H1 (cell line): Measurements from ENCODE around the gene MRTFA. TPM values are rescaled to one million over a fixed set of nuclear protein-coding genes. Genes with fewer than 3 reads are reported as not detected.

Experiments used
- CTCF ChIA-PET: fragments of 300-600 bp; sonication (Branson Sonifier 250); formaldehyde crosslinking; loops from one replicate; lab custom pipeline; 2021; ENCODE audit not compliant: partially characterized antibody; lab: Charles Lee
- POLR2A ChIA-PET: fragments of 300-600 bp; sonication (Branson Sonifier 250); formaldehyde crosslinking; loops from one replicate; lab custom pipeline; 2021; ENCODE audit warnings: inconsistent platforms; ENCODE audit not compliant: partially characterized antibody; lab: Charles Lee
- DNase-seq, 2 experiments: peaks; one replicate each; pipeline versions ENCODE4 v3.0.0 to v3.0.0-alpha.2; 2010 to 2022; ENCODE audit warnings: low spot score in 2 of 2, low read depth in 1 of 2, mixed read lengths in 1 of 2
- FAIRE-seq: peaks from 2 replicates; lab custom pipeline; 2011; peaks lifted over from hg19 to GRCh38; lab: Jason Lieb, UNC
- H2AFZ ChIP-seq: 2 replicates; pipeline ENCODE4 v1.8.1; 2012; ENCODE audit warnings: low read length, inconsistent platforms
- H2AK5ac ChIP-seq: 2 replicates; pipeline ENCODE4 v1.6.1; 2013; ENCODE audit warnings: low read depth, low read length
- H2BK120ac ChIP-seq: replicated peaks from 2 replicates; pipeline ENCODE3; 2013; ENCODE audit warnings: low read depth, low read length, inconsistent platforms
- H2BK12ac ChIP-seq: 2 replicates; pipeline ENCODE4 v1.6.1; 2013; ENCODE audit warnings: low read depth, low read length
- H2BK15ac ChIP-seq: 2 replicates; pipeline ENCODE4 v1.6.1; 2013; ENCODE audit warnings: low read length
- H2BK20ac ChIP-seq: 2 replicates; pipeline ENCODE4 v1.6.1; 2013; ENCODE audit warnings: low read length
- H2BK5ac ChIP-seq: 2 replicates; pipeline ENCODE4 v1.6.1; 2013; ENCODE audit warnings: low read depth, low read length
- H3K14ac ChIP-seq: 2 replicates; pipeline ENCODE4 v1.6.1; 2013; ENCODE audit warnings: inconsistent platforms; ENCODE audit not compliant: insufficient read length
- H3K18ac ChIP-seq: 2 replicates; pipeline ENCODE4 v1.6.1; 2013; ENCODE audit warnings: low read length; ENCODE audit errors: extremely low read depth
- H3K23ac ChIP-seq: 2 replicates; pipeline ENCODE4 v1.6.1; 2013; ENCODE audit warnings: inconsistent platforms; ENCODE audit not compliant: insufficient read length
- H3K23me2 ChIP-seq: 2 replicates; pipeline ENCODE4 v1.6.1; 2013; ENCODE audit warnings: low read depth, low read length
- H3K27ac ChIP-seq: 2 replicates; pipeline ENCODE4 v1.6.1; 2011; ENCODE audit warnings: low read depth, low read length, inconsistent platforms
- H3K27me3 ChIP-seq, 4 experiments: replicated peaks in 1 of 4; 1 replicate in 1 of 4; 2 replicates in 3 of 4; pipeline versions ENCODE4 v1.6.1 to v1.8.1; 2011 to 2013; ENCODE audit warnings: low read length in 3 of 4, mild to moderate bottlenecking in 3 of 4, inconsistent platforms in 2 of 4, mixed read lengths in 2 of 4, moderate library complexity in 1 of 4; ENCODE audit not compliant: control insufficient read depth in 3 of 4, insufficient read depth in 3 of 4; ENCODE audit errors: extremely low read depth in 1 of 4
- H3K36me3 ChIP-seq, 4 experiments: 2 replicates each; pipeline versions ENCODE4 v1.6.1 to v1.8.1; 2011 to 2013; ENCODE audit warnings: mild to moderate bottlenecking in 4 of 4, low read length in 3 of 4, moderate library complexity in 2 of 4, control low read depth in 1 of 4, inconsistent platforms in 1 of 4; ENCODE audit not compliant: insufficient read depth in 4 of 4, control insufficient read depth in 2 of 4
- H3K4ac ChIP-seq: replicated peaks from 2 replicates; pipeline ENCODE3; 2013; ENCODE audit warnings: low read length, low read depth, mixed read lengths, inconsistent platforms; ENCODE audit not compliant: insufficient read length
- H3K4me1 ChIP-seq, 4 experiments: replicated peaks in 1 of 4; 1 replicate in 1 of 4; 2 replicates in 3 of 4; pipeline versions ENCODE4 v1.6.1 to v1.8.1; 2011 to 2013; ENCODE audit warnings: low read length in 3 of 4, inconsistent platforms in 2 of 4, mixed read lengths in 1 of 4; ENCODE audit not compliant: insufficient read depth in 4 of 4, control insufficient read depth in 3 of 4
- H3K4me2 ChIP-seq, 2 experiments: 2 replicates each; pipeline versions ENCODE4 v1.6.1 to v1.8.1; 2011 to 2013; ENCODE audit warnings: low read depth in 2 of 2, low read length in 2 of 2, control low read depth in 1 of 2, inconsistent platforms in 1 of 2, mild to moderate bottlenecking in 1 of 2; ENCODE audit not compliant: insufficient read depth in 1 of 2
- H3K4me3 ChIP-seq, 4 experiments: fragments of 200-600, 300-600 bp in 1 of 4; sonication (generic), shearing (Covaris generic), sonication (Bioruptor Twin) in 1 of 4; 2 replicates each; pipeline versions ENCODE4 v1.5.1 to v1.8.1; 2011 to 2016; ENCODE audit warnings: low read length in 4 of 4, low read depth in 3 of 4, control low read depth in 2 of 4, inconsistent platforms in 2 of 4, mild to moderate bottlenecking in 2 of 4, mixed read lengths in 1 of 4, moderate library complexity in 1 of 4; ENCODE audit not compliant: insufficient read depth in 2 of 4; ENCODE audit errors: extremely low read depth in 1 of 4
- H3K56ac ChIP-seq: replicated peaks from 2 replicates; pipeline ENCODE3; 2013; ENCODE audit warnings: low read depth, mild to moderate bottlenecking, mixed read lengths, low read length, inconsistent platforms; ENCODE audit not compliant: insufficient read length
- H3K79me1 ChIP-seq: 2 replicates; pipeline ENCODE4 v1.6.1; 2013; ENCODE audit warnings: low read depth, low read length, control low read depth
- H3K79me2 ChIP-seq, 2 experiments: 2 replicates each; pipeline versions ENCODE4 v1.6.1 to v1.8.1; 2012 to 2013; ENCODE audit warnings: low read length in 2 of 2, mild to moderate bottlenecking in 2 of 2, inconsistent platforms in 1 of 2; ENCODE audit not compliant: insufficient read depth in 2 of 2, control insufficient read depth in 1 of 2
- H3K9ac ChIP-seq, 4 experiments: replicated peaks in 1 of 4; 1 replicate in 1 of 4; 2 replicates in 3 of 4; pipeline versions ENCODE4 v1.6.1 to v1.8.1; 2011 to 2013; ENCODE audit warnings: low read depth in 3 of 4, low read length in 3 of 4, control low read depth in 2 of 4, mild to moderate bottlenecking in 2 of 4, moderate library complexity in 2 of 4, inconsistent platforms in 1 of 4; ENCODE audit errors: extremely low read depth in 1 of 4
- H3K9me3 ChIP-seq, 2 experiments: 2 replicates each; pipeline versions ENCODE4 v1.6.1 to v1.8.1; 2012 to 2013; ENCODE audit warnings: mild to moderate bottlenecking in 2 of 2, moderate library complexity in 2 of 2, control low read depth in 1 of 2, inconsistent platforms in 1 of 2, low read depth in 1 of 2, low read length in 1 of 2, mixed read lengths in 1 of 2; ENCODE audit not compliant: insufficient read depth in 2 of 2
- H4K20me1 ChIP-seq, 2 experiments: replicated peaks in 1 of 2; 2 replicates each; pipeline versions ENCODE3 to v1.8.1; 2011 to 2013; ENCODE audit warnings: inconsistent platforms in 2 of 2, low read length in 2 of 2, mild to moderate bottlenecking in 1 of 2; ENCODE audit not compliant: insufficient read depth in 2 of 2, control insufficient read depth in 1 of 2
- H4K5ac ChIP-seq: 2 replicates; pipeline ENCODE4 v1.6.1; 2013; ENCODE audit warnings: low read length, low read depth, mixed read lengths, inconsistent platforms; ENCODE audit not compliant: insufficient read length
- H4K8ac ChIP-seq: 2 replicates; pipeline ENCODE4 v1.8.0; 2013; ENCODE audit warnings: mild to moderate bottlenecking, moderate library complexity, low read length, inconsistent platforms; ENCODE audit not compliant: insufficient read depth; ENCODE audit errors: extremely low read depth
- H4K91ac ChIP-seq: replicated peaks from 2 replicates; pipeline ENCODE3; 2013; ENCODE audit warnings: low read length, mixed read lengths, inconsistent platforms; ENCODE audit not compliant: insufficient read length
- ASH2L ChIP-seq: fragments of 200-600, 300-600 bp; sonication (generic); IDR thresholded peaks from one replicate; pipeline ENCODE4 v1.7.1; 2017; ENCODE audit warnings: low read length
- CTBP2 ChIP-seq: IDR thresholded peaks from 2 replicates; pipeline ENCODE4 v1.7.0; 2011; ENCODE audit warnings: borderline replicate concordance, mild to moderate bottlenecking, moderate library complexity, mixed read lengths, low read length; ENCODE audit not compliant: insufficient read depth, insufficient read length
- HDAC2 ChIP-seq, 2 experiments: fragments of 300-600 bp in 1 of 2; sonication (generic) in 1 of 2; IDR thresholded peaks; 2 replicates each; pipeline ENCODE4 v1.6.1; 2011 to 2012; ENCODE audit warnings: low read depth in 2 of 2, low read length in 2 of 2, mild to moderate bottlenecking in 2 of 2, moderate library complexity in 2 of 2, borderline replicate concordance in 1 of 2, inconsistent platforms in 1 of 2
- KDM1A ChIP-seq: fragments of 200-600, 300-600 bp; sonication (generic); IDR thresholded peaks from 2 replicates; pipeline ENCODE4 v1.7.1; 2016; ENCODE audit warnings: mild to moderate bottlenecking, low read length, borderline replicate concordance
- RXRA ChIP-seq: IDR thresholded peaks from 2 replicates; pipeline ENCODE4 v1.6.1; 2011; ENCODE audit warnings: low read depth, mild to moderate bottlenecking, low read length, moderate library complexity; ENCODE audit not compliant: insufficient read depth
- SUZ12 ChIP-seq: fragments of 200-600 bp; sonication (generic); IDR thresholded peaks from 2 replicates; pipeline ENCODE4 v1.6.1; 2012; ENCODE audit warnings: mild to moderate bottlenecking, inconsistent platforms, low read length, moderate library complexity, mixed read lengths
- WGBS, 2 experiments: shearing (Covaris generic) in 1 of 2; methylation state at CpG; one replicate each; pipeline versions ENCODE4 v1.1.6 to v1.1.7; 2013 to 2015; ENCODE audit warnings: low lambda C conversion rate in 2 of 2, mixed read lengths in 2 of 2, inconsistent platforms in 1 of 2, low coverage in 1 of 2, missing lambda C conversion rate in 1 of 2; ENCODE audit not compliant: insufficient replicate concordance in 2 of 2, insufficient coverage in 1 of 2, insufficient read length in 1 of 2; ENCODE audit errors: extremely low coverage in 1 of 2, missing lambda C conversion rate in 1 of 2; 5-methylcytosine and 5-hydroxymethylcytosine counted together
- polyA plus RNA-seq, 7 experiments: library from polyadenylated mRNA; depleted of rRNA in 3 of 7; stranded (reverse) in 5 of 7; unstranded in 2 of 7; fragments of >200 nt in 5 of 7; fragments of 200-250 nt in 2 of 7; gene quantifications; 1 replicate in 5 of 7; 2 replicates in 1 of 7; 4 replicates in 1 of 7; pipeline versions ENCODE4 v1.2.1 to v1.2.3, GENCODE V29; 2011 to 2013; ENCODE audit warnings: missing spikeins in 2 of 7, mixed read lengths in 2 of 7
- total RNA-seq: library from RNA; stranded (reverse); fragmentation: NEBNext Ultra II Directional; extraction: Animal tissue kit (Norgen Biotek cat#: 25700); gene quantifications from 2 replicates; pipeline ENCODE4 v1.2.1, GENCODE V29; 2021
- TF ChIP-seq, protein P1 (sequence below): IDR thresholded peaks from 2 replicates; pipeline ENCODE4 v1.6.1; 2012; ENCODE audit warnings: inconsistent platforms

The MRTFA gene
- total and polyA plus RNA-seq, 2 of the 8 experiments (the other 6 are each of a cell fraction or from before 2014, with no cell fraction given): 5.4 to 37.9 TPM

DNA sequence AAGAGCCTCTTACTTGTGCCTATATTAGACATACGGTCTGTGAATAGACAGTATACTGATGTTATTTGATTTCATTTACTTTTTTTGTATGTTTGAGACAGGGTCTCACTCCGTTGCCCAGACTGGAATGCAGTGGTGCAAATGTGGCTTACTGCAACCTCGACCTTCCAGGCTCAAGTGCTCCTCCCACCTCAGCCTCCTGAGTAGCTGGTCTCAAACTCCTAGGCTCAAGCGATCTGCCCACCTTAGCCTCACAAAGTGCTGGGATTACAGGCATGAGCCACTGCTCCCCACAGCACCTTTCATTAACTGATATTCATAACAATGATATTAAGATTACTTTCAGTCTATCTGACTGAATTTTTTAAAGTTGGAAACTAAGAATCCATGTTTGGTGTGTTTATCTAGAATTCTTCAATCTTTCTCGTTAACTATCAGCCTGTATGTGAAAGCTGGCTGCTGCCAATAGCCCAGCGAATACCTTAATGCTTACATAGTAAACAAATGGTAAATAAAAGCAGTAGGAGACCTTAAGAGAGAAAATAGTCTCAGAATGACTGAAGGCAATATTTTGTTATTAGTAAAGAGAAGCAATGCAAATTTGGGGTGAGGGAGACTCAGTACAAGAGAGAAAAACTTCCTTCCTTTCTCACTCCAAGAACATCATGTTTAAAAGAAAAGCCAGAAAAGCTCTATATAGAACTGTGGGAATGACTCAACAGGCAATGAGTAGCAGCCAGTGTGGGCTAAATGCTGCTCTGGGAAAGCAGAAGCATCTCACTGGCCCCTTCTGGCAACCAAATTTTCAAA is 101.9 kb downstream of the MRTFA start:
- WGBS, 2 experiments: 34% methylated on average over 6 of the region's 6 CpGs; no CpG with 5 or more reads in 1 of the 2 experiments
- H4K20me1 ChIP-seq: no peaks in the 10 kb centered on the region
- no peak overlapping the region for H3K9ac ChIP-seq
- no peaks in the 10 kb centered on the region for H3K79me1 ChIP-seq
- peak overlapping the region; percentile 36 for H4K5ac ChIP-seq
- H2BK15ac ChIP-seq: no peak overlapping the region
- H3K27me3 ChIP-seq: no peaks in the 10 kb centered on the region
- H3K27ac ChIP-seq: peak overlapping the region; percentile 9; the same call in 1 of the 2 replicates
- no peak overlapping the region for H2BK12ac ChIP-seq
- H4K8ac ChIP-seq: no peak overlapping the region
- peak overlapping the region in 1 of 4 experiments; percentile 30; a peak in 1 of 8 replicates for H3K4me3 ChIP-seq
- H3K23me2 ChIP-seq: no peaks in the 10 kb centered on the region
- FAIRE-seq (no peak), DNase-seq (no peak)
- no peak overlapping the region for H2BK20ac ChIP-seq
- H3K4me1 ChIP-seq: peaks cover 0 to 20% (median 6%) of the 10 kb centered on the region in 4 experiments; a peak in 3 of 7 replicates
- H4K91ac ChIP-seq: no peak overlapping the region
- peak overlapping the region; percentile 41 to 59 for H3K4me2 ChIP-seq
- H3K4ac ChIP-seq: no peak overlapping the region
- no peak overlapping the region for H3K23ac ChIP-seq
- peaks cover 0 to 19% of the 10 kb centered on the region in 2 experiments; a peak in 3 of 4 replicates for H3K79me2 ChIP-seq
- no peak overlapping the region for H2AFZ ChIP-seq
- H3K36me3 ChIP-seq: no peaks in the 10 kb centered on the region
- CTCF ChIA-PET: interaction anchor here (0.7 to 1.9 kb wide), 8 partner anchors 8 to 111 kb away, joined by 3 to 10 read pairs (median 3); no protein-coding TSS in a partner anchor
- H2BK120ac ChIP-seq: no peak overlapping the region
- POLR2A ChIA-PET: interaction anchor here (0.5 to 1.5 kb wide), 7 partner anchors 9 to 487 kb away, joined by 3 to 6 read pairs (median 3); no protein-coding TSS in a partner anchor
- 0 out of 2 replicates have a peak overlapping the region, but pooled peaks have one; percentile 5 for H2AK5ac ChIP-seq
- H3K18ac ChIP-seq: peak overlapping the region; percentile 60; the same call in 1 of the 2 replicates
- no peak for TF ChIP-seq CTBP2
- TF ChIP-seq HDAC2 (IDR thresholded peaks at IDR 0.05; ENCODE audit: borderline replicate concordance in 1 of 2, low read depth in 2 of 2, low read length in 2 of 2): no peak
- TF ChIP-seq, protein P1, sequence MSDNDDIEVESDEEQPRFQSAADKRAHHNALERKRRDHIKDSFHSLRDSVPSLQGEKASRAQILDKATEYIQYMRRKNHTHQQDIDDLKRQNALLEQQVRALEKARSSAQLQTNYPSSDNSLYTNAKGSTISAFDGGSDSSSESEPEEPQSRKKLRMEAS: no peak
- TF ChIP-seq KDM1A: peak; percentile 76; the same call in 1 of the 2 replicates
- TF ChIP-seq ASH2L: peak; percentile 15
- no peak for TF ChIP-seq SUZ12
- TF ChIP-seq RXRA: no peak
- no peak overlapping the region for H3K14ac ChIP-seq
- H3K56ac ChIP-seq: no peak overlapping the region
- no peaks in the 10 kb centered on the region for H3K9me3 ChIP-seq
- H2BK5ac ChIP-seq: peak overlapping the region; percentile 20; the same call in 1 of the 2 replicates
